ENCODE data around the gene KIF21B. TPM values are rescaled to one million over a fixed set of nuclear protein-coding genes. Genes with fewer than 3 reads are reported as not detected.

KIF21B gene
- total and polyA plus RNA-seq, 4 donors = 1.3 to 7.4 (median 4.8) TPM

DNA sequence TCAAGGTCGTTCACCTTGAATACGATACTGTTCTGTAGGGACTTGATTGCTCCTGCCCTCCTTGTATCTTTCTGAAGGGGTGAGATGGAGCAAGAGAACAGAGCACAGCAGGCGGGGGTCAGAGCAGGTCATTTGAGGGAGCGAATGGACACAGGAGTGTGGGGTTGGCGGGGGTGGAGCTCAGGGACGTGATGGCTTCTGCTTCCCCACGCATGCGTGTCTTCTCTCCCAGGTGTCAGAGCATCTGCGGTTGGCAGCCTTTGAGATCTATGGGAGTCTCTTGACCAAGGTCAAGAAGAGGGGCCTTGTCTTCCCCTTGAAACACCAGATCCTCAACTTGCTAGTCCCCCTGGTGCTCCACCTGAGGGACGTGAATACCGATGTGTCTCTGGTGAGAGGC lies 64.9 kb downstream of the KIF21B start:
- H3K4me3 ChIP-seq = no peak overlapping the region
- H3K27me3 ChIP-seq (ENCODE audit: control insufficient read depth in 3 of 3, insufficient read depth in 3 of 3, low read length in 2 of 3) = no peaks in the 10 kb centered on the region
- 95 to 96% methylated on average over 11 of the region's 11 CpGs for WGBS, 2 donors
- H3K4me1 ChIP-seq (ENCODE audit: control insufficient read depth in 5 of 5, insufficient read depth in 5 of 5, low read length in 5 of 5) = no peaks in the 10 kb centered on the region
- ATAC-seq (ENCODE audit: insufficient read depth, low FRiP score) (no peak), DNase-seq (no peak)
- H3K27ac ChIP-seq (ENCODE audit: low read depth in 1 of 2, low read length in 1 of 2) = no peak overlapping the region
- no peaks in the 10 kb centered on the region for H3K9me3 ChIP-seq (ENCODE audit: control insufficient read depth in 4 of 4, insufficient read depth in 3 of 4, low read length in 3 of 4)
- TF ChIP-seq, protein P1, sequence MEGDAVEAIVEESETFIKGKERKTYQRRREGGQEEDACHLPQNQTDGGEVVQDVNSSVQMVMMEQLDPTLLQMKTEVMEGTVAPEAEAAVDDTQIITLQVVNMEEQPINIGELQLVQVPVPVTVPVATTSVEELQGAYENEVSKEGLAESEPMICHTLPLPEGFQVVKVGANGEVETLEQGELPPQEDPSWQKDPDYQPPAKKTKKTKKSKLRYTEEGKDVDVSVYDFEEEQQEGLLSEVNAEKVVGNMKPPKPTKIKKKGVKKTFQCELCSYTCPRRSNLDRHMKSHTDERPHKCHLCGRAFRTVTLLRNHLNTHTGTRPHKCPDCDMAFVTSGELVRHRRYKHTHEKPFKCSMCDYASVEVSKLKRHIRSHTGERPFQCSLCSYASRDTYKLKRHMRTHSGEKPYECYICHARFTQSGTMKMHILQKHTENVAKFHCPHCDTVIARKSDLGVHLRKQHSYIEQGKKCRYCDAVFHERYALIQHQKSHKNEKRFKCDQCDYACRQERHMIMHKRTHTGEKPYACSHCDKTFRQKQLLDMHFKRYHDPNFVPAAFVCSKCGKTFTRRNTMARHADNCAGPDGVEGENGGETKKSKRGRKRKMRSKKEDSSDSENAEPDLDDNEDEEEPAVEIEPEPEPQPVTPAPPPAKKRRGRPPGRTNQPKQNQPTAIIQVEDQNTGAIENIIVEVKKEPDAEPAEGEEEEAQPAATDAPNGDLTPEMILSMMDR (IDR thresholded peaks at IDR 0.05; ENCODE audit: control extremely low read depth, extremely low read depth) = no peak
- no peak overlapping the region for H3K9ac ChIP-seq (ENCODE audit: insufficient read depth in 1 of 2, low read length in 2 of 2)
- H3K36me3 ChIP-seq (ENCODE audit: control insufficient read depth in 4 of 4, insufficient read depth in 4 of 4, low read length in 4 of 4) = no peaks in the 10 kb centered on the region

DNA sequence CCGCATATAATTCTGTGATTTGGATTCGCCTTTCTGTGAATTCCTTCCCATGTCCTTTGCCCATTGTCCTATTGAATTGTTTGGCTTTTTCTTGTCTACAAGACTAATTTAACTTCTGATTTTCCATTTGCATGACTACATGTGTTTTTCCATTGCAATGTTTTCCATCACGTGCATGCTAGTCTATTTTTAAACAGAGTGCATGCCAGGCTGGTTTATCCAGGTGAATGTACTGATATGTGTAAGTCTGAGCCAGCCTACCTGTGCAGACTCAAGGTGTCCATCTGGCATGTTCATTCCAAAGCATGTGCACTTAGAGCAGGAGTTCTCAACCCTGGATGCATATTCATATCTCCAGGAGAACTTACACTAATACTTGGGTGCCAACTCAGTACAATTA lies 69.1 kb downstream of the KIF21B start:
- no peak overlapping the region for H3K9ac ChIP-seq (ENCODE audit: insufficient read depth in 1 of 2, low read length in 2 of 2)
- 86 to 94% methylated on average over 3 of the region's 3 CpGs for WGBS, 2 donors
- no peaks in the 10 kb centered on the region for H3K36me3 ChIP-seq (ENCODE audit: control insufficient read depth in 4 of 4, insufficient read depth in 4 of 4, low read length in 4 of 4)
- peaks cover 0 to 1% (median 0%) of the 10 kb centered on the region in 4 donors for H3K9me3 ChIP-seq (ENCODE audit: control insufficient read depth in 4 of 4, insufficient read depth in 3 of 4, low read length in 3 of 4)
- DNase-seq (no peak), ATAC-seq (ENCODE audit: insufficient read depth, low FRiP score) (no peak)
- H3K4me3 ChIP-seq = no peak overlapping the region
- H3K27ac ChIP-seq (ENCODE audit: low read depth in 1 of 2, low read length in 1 of 2) = no peak overlapping the region
- no peaks in the 10 kb centered on the region for H3K4me1 ChIP-seq (ENCODE audit: control insufficient read depth in 5 of 5, insufficient read depth in 5 of 5, low read length in 5 of 5)
- H3K27me3 ChIP-seq (ENCODE audit: control insufficient read depth in 3 of 3, insufficient read depth in 3 of 3, low read length in 2 of 3) = no peaks in the 10 kb centered on the region
- TF ChIP-seq, protein P1 (IDR thresholded peaks at IDR 0.05; ENCODE audit: control extremely low read depth, extremely low read depth) = no peak

DNA sequence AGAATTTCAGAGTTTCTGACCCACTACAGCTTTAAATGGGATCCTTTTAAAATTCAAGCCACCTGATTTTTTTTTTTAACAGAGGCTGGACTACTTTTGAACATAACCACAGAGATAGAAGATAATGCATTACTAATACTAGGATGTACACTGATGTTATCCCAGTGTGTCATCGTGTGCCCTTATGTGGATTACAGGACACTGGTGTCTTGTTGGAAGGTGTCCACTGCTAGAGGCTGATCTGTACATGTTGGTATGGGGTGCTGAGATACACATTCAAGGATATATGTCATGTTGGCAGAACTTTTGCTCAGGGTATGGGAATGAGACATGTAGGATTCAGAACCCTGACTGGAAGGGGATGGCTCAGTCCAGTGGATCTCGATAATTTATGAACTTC lies 72.5 kb downstream of the KIF21B start:
- H3K27ac ChIP-seq (ENCODE audit: low read depth in 1 of 2, low read length in 1 of 2) = no peak overlapping the region
- H3K27me3 ChIP-seq (ENCODE audit: control insufficient read depth in 3 of 3, insufficient read depth in 3 of 3, low read length in 2 of 3) = no peaks in the 10 kb centered on the region
- 87 to 95% methylated on average over 2 of the region's 2 CpGs for WGBS, 2 donors
- H3K4me3 ChIP-seq = no peak overlapping the region
- H3K9ac ChIP-seq (ENCODE audit: insufficient read depth in 1 of 2, low read length in 2 of 2) = no peak overlapping the region
- ATAC-seq (ENCODE audit: insufficient read depth, low FRiP score) = no peak
- DNase-seq = no peak
- TF ChIP-seq, protein P1 (IDR thresholded peaks at IDR 0.05; ENCODE audit: control extremely low read depth, extremely low read depth) = no peak
- H3K36me3 ChIP-seq (ENCODE audit: control insufficient read depth in 4 of 4, insufficient read depth in 4 of 4, low read length in 4 of 4) = no peaks in the 10 kb centered on the region
- H3K9me3 ChIP-seq (ENCODE audit: control insufficient read depth in 4 of 4, insufficient read depth in 3 of 4, low read length in 3 of 4) = peaks cover 0 to 3% (median 0%) of the 10 kb centered on the region in 4 donors
- H3K4me1 ChIP-seq (ENCODE audit: control insufficient read depth in 5 of 5, insufficient read depth in 5 of 5, low read length in 5 of 5) = no peaks in the 10 kb centered on the region

DNA sequence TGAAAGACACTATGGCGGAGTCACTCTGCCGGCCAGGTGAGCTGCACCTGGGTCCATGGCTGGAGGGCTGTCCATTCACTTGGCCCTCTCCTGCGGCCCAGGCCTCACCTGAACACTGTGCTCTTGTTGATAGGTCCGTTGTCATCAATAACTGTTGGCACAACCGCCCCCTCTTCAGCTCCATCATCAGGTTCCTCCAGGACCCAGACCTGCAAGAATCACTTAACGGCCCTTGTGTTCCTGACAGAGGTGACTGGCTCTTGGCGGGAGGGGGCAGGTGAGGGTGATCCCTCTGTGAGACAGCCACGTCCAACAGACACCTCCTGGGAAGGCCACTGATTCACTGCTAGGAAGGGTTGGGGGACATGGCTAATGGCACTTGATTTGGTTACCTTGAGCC lies 73.9 kb downstream of the KIF21B start:
- TF ChIP-seq, protein P1 (IDR thresholded peaks at IDR 0.05; ENCODE audit: control extremely low read depth, extremely low read depth) = no peak
- H3K27me3 ChIP-seq (ENCODE audit: control insufficient read depth in 3 of 3, insufficient read depth in 3 of 3, low read length in 2 of 3) = no peaks in the 10 kb centered on the region
- WGBS, 2 donors = 94 to 97% methylated on average over 8 of the region's 8 CpGs
- no peak overlapping the region for H3K27ac ChIP-seq (ENCODE audit: low read depth in 1 of 2, low read length in 1 of 2)
- no peaks in the 10 kb centered on the region for H3K4me1 ChIP-seq (ENCODE audit: control insufficient read depth in 5 of 5, insufficient read depth in 5 of 5, low read length in 5 of 5)
- H3K4me3 ChIP-seq = no peak overlapping the region
- no peaks in the 10 kb centered on the region for H3K36me3 ChIP-seq (ENCODE audit: control insufficient read depth in 4 of 4, insufficient read depth in 4 of 4, low read length in 4 of 4)
- H3K9ac ChIP-seq (ENCODE audit: insufficient read depth in 1 of 2, low read length in 2 of 2) = no peak overlapping the region
- H3K9me3 ChIP-seq (ENCODE audit: control insufficient read depth in 4 of 4, insufficient read depth in 3 of 4, low read length in 3 of 4) = peaks cover 0 to 3% (median 0%) of the 10 kb centered on the region in 4 donors
- no peak for DNase-seq
- no peak for ATAC-seq (ENCODE audit: insufficient read depth, low FRiP score)
